GM15510 (cell line): ENCODE measurements around the gene MAPK4.

Source experiments
- POLR2A ChIP-seq: IDR thresholded peaks from 3 replicates; pipeline ENCODE4 v1.6.1; 2011; ENCODE audit warnings: borderline replicate concordance; ENCODE audit not compliant: insufficient read length; ENCODE audit errors: extremely low read depth

The MAPK4 gene

DNA sequence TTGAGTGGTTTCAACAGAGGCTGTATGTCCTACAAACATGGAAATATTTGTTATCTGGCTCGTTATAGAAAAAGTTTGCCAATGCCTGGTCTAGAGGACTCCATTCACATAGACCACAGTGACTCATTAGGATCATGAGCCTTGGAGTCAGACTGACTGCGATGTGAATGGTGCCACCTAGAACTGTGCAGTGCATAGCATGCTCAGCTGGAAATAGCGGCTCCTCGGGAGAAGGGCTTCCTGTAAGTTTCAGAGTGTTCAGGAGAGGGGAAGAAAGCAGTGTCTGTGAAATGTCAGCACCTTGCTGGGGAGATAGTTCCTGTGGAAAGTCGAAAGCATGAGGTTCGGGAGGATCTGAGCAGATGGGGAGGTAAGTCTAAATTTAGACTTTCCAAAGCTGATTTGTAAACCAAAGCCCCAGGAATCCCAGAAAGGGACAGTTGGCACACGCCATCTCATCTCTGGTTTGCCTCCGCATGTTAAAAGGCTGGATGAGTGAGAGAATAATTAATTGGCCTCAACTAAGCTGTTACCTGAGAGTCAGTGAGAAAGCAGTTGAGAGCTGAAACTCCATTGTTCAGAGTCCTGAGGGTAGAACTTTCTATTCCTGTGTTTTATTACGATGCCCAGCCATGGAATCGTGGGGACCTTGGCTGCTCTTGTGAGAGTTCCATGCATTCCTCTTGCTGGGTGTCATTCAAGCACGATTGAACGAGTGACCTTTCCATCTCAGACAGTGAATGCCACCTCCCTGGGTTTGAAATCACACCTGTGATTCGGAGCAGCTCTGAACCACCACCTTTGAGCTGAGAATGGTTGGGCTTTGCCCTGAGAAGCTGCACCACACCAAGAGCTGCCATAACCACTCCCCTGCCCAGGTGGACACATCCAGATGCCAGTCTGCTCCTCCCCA lies 99.5 kb downstream of the MAPK4 start:
- no peak for TF ChIP-seq POLR2A

DNA sequence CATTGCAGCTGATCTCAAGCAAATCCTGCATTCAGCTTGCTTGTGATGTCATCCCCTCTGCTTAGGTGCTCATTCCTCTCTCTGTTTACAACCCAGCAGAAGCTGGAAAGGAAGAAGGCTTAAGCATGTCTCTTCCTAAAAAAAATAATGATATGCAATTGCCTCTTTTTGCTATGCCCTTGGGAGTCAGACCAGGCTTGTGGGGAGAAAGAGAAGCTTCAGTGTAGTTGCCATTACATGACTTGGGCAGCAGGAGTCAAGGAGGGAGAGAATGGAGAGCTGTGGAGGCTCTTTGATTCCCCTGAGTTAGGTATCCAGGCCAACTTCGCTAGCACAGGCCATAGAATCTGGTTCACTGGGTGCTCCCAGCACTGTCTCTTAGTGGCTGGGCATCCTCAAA lies 101.1 kb downstream of the MAPK4 start:
- TF ChIP-seq POLR2A: no peak

DNA sequence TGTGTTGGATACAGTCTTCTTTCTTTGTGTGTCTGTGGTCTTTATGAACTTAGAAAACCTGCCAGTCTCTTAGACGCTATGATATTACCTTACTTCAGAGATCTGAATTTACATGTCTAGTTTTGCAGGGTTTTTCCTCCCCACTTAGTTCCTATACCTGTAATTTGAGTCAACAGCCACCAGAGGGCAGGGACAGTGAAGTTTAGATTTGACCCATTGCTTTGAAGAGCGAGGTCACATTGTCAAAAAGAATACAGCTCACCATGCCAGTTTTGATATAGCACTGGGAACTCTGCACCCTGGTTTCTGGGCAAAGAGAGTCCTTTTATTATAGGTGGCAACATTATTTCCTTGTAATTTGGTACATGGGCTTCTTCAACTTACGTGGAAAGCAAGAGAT lies 102.3 kb downstream of the MAPK4 start:
- TF ChIP-seq POLR2A: no peak

DNA sequence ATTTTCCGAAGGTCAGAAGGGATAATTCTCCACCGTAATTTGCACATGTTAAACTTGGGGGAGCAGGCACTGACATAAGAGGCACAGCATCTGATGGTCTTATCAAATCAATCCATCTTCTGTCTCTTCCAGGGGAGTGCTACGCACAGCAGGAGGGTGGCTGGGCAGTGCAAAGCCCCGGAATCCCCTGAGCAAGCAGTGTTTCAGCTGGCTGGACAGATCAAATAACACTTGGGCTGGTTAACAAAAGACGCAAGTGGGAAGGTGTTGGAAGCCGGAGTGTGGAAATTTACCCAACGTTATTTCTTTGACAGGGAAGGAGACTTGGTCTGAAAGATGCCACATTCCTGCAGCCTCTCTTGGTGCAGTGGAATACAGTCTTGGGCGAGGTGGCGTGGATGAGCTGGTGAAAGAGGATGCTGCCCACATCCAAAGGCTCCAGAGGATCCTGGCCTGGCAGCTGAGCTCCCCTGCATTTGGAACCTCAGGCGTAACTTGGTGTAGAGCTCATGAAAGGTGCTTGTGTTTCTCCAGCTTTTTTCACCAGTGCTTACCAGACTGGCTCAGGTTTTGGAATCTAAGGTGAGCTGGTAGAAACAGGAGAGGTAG lies 103.0 kb downstream of the MAPK4 start:
- TF ChIP-seq POLR2A: no peak

DNA sequence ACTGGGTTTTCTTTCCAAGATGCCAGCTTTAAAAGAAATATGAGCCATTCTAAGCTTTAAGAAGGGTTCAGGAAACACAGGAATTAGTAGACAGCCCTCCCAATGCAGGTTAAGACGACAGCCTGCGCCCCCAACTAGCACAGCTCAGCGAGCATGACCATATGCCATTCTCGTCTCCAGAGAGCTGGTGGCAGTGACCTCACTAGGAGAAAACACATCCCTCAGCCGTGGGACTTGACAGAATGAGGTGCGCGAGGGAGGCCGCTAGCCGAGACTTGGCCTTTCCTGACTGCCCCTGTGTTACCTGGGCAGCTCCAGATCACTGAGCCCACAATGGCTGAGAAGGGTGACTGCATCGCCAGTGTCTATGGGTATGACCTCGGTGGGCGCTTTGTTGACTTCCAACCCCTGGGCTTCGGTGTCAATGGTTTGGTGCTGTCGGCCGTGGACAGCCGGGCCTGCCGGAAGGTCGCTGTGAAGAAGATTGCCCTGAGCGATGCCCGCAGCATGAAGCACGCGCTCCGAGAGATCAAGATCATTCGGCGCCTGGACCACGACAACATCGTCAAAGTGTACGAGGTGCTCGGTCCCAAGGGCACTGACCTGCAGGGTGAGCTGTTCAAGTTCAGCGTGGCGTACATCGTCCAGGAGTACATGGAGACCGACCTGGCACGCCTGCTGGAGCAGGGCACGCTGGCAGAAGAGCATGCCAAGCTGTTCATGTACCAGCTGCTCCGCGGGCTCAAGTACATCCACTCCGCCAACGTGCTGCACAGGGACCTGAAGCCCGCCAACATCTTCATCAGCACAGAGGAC lies 103.9 kb downstream of the MAPK4 start:
- no peak for TF ChIP-seq POLR2A

- TF ChIP-seq POLR2A: no peak
These were observed 105.1 kb downstream of the MAPK4 start for GRCh38 chr18:50665015-50665414.

DNA sequence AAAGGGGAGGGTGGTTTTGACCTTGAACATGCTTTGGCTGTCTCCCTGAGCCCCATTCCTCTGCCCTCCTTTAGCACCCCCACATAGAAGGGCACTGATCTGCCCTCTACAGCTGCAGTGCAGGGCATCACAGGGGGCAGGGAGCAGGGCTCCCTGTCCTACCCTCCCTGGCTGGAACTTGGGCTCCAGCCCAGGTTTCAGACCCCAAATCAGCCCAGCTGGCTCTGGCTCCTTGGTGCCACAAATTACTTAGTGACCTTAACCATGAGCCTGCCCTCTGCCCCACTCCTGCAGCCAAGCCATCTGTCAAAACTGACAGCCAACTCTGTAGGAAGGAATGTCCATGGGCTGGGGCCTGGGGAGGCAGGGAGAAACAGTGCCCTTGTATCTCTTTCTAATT lies 105.6 kb downstream of the MAPK4 start:
- no peak for TF ChIP-seq POLR2A

- TF ChIP-seq POLR2A: no peak
These were observed 106.6 kb downstream of the MAPK4 start for GRCh38 chr18:50666536-50666935.

GRCh38 chr18:50671376-50671775 lies 111.5 kb downstream of the MAPK4 start:
- no peak for TF ChIP-seq POLR2A

GRCh38 chr18:50674307-50674980 lies 114.6 kb downstream of the MAPK4 start:
- TF ChIP-seq POLR2A: no peak

DNA sequence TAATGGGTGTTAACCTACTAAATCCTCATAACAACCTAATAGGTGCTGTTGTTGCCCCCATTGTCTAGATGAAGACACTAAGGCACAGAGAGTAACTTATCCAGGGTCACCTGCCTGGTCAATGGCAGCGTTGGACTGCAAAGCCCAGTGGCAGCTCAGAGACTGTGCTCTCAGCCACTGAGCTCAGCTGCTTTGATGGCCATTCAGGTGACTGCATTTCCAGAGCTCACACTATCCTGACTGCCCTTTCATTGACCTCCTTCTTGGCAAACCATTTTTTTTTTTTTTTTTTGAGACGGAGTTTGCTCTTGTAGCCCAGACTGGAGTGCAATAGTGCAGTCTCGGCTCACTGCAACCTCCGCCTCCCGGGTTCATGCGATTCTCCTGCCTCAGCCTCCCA lies 115.2 kb downstream of the MAPK4 start:
- no peak for TF ChIP-seq POLR2A

GRCh38 chr18:50678651-50679050 lies 118.8 kb downstream of the MAPK4 start:
- no peak for TF ChIP-seq POLR2A

GRCh38 chr18:50679056-50679455 lies 119.2 kb downstream of the MAPK4 start:
- no peak for TF ChIP-seq POLR2A

GRCh38 chr18:50679656-50680055 lies 119.8 kb downstream of the MAPK4 start:
- no peak for TF ChIP-seq POLR2A

GRCh38 chr18:50680966-50681365 lies 121.1 kb downstream of the MAPK4 start:
- TF ChIP-seq POLR2A: no peak
